ENCODE results near the gene AMBP. TPM values are rescaled to one million over a fixed set of nuclear protein-coding genes. Genes with fewer than 3 reads are reported as not detected.
"Not testable (repeated sequence)": the region's sequence is repeated elsewhere in the genome, so short reads cannot be mapped to it uniquely, and the experiment has no call there.

The AMBP gene
- total RNA-seq, 1 experiment from 2014 or later, result not detected

GRCh38 chr9:114047717-114048116 is 30.4 kb downstream of the AMBP start:
- no peak overlapping the region for H3K27ac ChIP-seq
- no TSS peak for BruUV-seq (replicated peaks)
- H3K79me2 ChIP-seq (ENCODE audit: low read depth), result no peaks in the 10 kb centered on the region
- H3K36me3 ChIP-seq (ENCODE audit: low read depth), result no peaks in the 10 kb centered on the region
- DNase-seq, result no peak
- H3K4me3 ChIP-seq, result no peak overlapping the region
- H3K4me2 ChIP-seq, result no peak overlapping the region
- no peaks in the 10 kb centered on the region for H3K9me2 ChIP-seq (ENCODE audit: insufficient read depth)
- intact Hi-C loops (cut with micrococcal nuclease; ENCODE audit: unreplicated experiment), result no loop called here
- TF ChIP-seq, protein P1, sequence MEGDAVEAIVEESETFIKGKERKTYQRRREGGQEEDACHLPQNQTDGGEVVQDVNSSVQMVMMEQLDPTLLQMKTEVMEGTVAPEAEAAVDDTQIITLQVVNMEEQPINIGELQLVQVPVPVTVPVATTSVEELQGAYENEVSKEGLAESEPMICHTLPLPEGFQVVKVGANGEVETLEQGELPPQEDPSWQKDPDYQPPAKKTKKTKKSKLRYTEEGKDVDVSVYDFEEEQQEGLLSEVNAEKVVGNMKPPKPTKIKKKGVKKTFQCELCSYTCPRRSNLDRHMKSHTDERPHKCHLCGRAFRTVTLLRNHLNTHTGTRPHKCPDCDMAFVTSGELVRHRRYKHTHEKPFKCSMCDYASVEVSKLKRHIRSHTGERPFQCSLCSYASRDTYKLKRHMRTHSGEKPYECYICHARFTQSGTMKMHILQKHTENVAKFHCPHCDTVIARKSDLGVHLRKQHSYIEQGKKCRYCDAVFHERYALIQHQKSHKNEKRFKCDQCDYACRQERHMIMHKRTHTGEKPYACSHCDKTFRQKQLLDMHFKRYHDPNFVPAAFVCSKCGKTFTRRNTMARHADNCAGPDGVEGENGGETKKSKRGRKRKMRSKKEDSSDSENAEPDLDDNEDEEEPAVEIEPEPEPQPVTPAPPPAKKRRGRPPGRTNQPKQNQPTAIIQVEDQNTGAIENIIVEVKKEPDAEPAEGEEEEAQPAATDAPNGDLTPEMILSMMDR (conservative IDR thresholded peaks at IDR 0.05), result peak; percentile 54
- TF ChIP-seq EZH2 (IDR thresholded peaks at IDR 0.05; ENCODE audit: low read depth), result no peak
- ChIA-PET CTCF (no interaction called here), POLR2A (ENCODE audit: unreplicated experiment) (no interaction called here)
- no peaks in the 10 kb centered on the region for H3K9me3 ChIP-seq (ENCODE audit: insufficient read depth, low read depth)
- H3K27me3 ChIP-seq (ENCODE audit: insufficient read depth, low read depth), result peaks cover 90% of the 10 kb centered on the region
- H2AFZ ChIP-seq, result no peak overlapping the region
- no peaks in the 10 kb centered on the region for H4K20me1 ChIP-seq (ENCODE audit: insufficient read depth)
- H3F3A ChIP-seq (ENCODE audit: insufficient read depth, low read depth), result no peaks in the 10 kb centered on the region
- H3K4me1 ChIP-seq (replicated peaks; ENCODE audit: insufficient read depth), result no peaks in the 10 kb centered on the region

GRCh38 chr9:114046875-114047274 is 31.2 kb downstream of the AMBP start:
- Histone ChIP-seq H3K9me2 (ENCODE audit: insufficient read depth) (no peaks in the 10 kb centered on the region), H3K27me3 (ENCODE audit: insufficient read depth, low read depth) (peaks cover 86% of the 10 kb centered on the region), H2AFZ (no peak overlapping the region), H3K27ac (no peak overlapping the region), H3K36me3 (ENCODE audit: low read depth) (no peaks in the 10 kb centered on the region), H3K9me3 (ENCODE audit: insufficient read depth, low read depth) (no peaks in the 10 kb centered on the region), H4K20me1 (ENCODE audit: insufficient read depth) (no peaks in the 10 kb centered on the region), H3K79me2 (ENCODE audit: low read depth) (no peaks in the 10 kb centered on the region), H3F3A (ENCODE audit: insufficient read depth, low read depth) (no peaks in the 10 kb centered on the region), H3K4me1 (replicated peaks; ENCODE audit: insufficient read depth) (no peaks in the 10 kb centered on the region), H3K4me2 (no peak overlapping the region), H3K4me3 (no peak overlapping the region)
- ChIA-PET POLR2A (ENCODE audit: unreplicated experiment) (no interaction called here), CTCF (no interaction called here)
- TF ChIP-seq, protein P1 (conservative IDR thresholded peaks at IDR 0.05), result no peak
- no peak for TF ChIP-seq EZH2 (IDR thresholded peaks at IDR 0.05; ENCODE audit: low read depth)
- intact Hi-C loops (cut with micrococcal nuclease; ENCODE audit: unreplicated experiment), result no loop called here
- DNase-seq, result no peak
- no TSS peak for BruUV-seq (replicated peaks)

DNA sequence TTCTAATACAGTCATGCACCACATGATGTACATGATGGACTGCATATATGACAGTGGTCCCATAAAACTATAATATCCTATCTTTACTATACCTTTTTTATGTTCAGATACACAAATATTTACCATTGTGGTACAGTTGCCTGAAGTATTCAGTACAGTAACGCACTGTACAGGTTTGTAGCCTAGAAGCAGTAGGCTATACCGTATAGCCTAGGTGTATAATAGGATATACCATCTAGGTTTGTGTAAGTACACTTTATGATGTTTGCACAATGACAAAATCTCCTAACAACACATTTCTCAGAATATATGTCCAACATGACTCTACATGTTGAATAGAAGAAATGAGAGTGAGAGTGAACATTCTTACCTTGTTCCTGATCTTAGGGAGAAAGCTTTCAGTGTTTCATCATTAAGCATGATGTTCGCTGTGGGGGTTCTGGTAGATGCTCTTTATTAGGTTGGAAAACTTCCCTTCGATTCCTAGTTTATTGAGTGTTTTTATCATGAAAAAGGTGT is 31.8 kb downstream of the AMBP start:
- Histone ChIP-seq H3K36me3 (ENCODE audit: low read depth) (no peaks in the 10 kb centered on the region), H4K20me1 (ENCODE audit: insufficient read depth) (no peaks in the 10 kb centered on the region), H3K4me1 (replicated peaks; ENCODE audit: insufficient read depth) (no peaks in the 10 kb centered on the region), H2AFZ (no peak overlapping the region), H3K27ac (no peak overlapping the region), H3K79me2 (ENCODE audit: low read depth) (no peaks in the 10 kb centered on the region), H3K4me3 (no peak overlapping the region), H3K9me2 (ENCODE audit: insufficient read depth) (no peaks in the 10 kb centered on the region), H3K4me2 (no peak overlapping the region), H3K9me3 (ENCODE audit: insufficient read depth, low read depth) (no peaks in the 10 kb centered on the region), H3K27me3 (ENCODE audit: insufficient read depth, low read depth) (peaks cover 80% of the 10 kb centered on the region), H3F3A (ENCODE audit: insufficient read depth, low read depth) (no peaks in the 10 kb centered on the region)
- intact Hi-C loops (cut with micrococcal nuclease; ENCODE audit: unreplicated experiment), result no loop called here
- TF ChIP-seq, protein P1 (conservative IDR thresholded peaks at IDR 0.05), result no peak
- no peak for TF ChIP-seq EZH2 (IDR thresholded peaks at IDR 0.05; ENCODE audit: low read depth)
- CTCF ChIA-PET, result no interaction called here
- no peak for DNase-seq
- no TSS peak for BruUV-seq (replicated peaks)
- POLR2A ChIA-PET (ENCODE audit: unreplicated experiment), result no interaction called here

DNA sequence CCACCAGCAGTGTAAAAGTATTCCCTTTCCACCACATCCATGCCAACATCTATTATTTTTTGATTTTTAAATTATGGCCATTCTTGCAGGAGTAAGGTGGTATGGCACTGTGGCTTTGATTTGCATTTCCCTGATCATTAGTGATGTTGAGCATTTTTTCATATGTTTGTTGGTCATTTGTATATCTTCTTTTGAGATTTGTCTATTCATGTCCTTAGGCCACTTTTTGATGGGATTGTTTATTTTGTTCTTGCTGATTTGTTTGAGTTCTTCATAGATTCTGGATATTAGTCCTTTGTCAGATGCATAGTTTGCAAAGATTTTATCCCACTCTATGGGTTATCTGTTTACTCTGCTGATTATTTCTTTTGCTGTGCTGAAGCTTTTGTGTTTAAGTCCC is 34.4 kb downstream of the AMBP start:
- BruUV-seq (replicated peaks); CTCF ChIA-PET: not testable (repeated sequence)

More for the DNA sequence above, 34.4 kb downstream of the AMBP start:
- H3K4me1 ChIP-seq (replicated peaks; ENCODE audit: insufficient read depth); H3K9me2 ChIP-seq (ENCODE audit: insufficient read depth); H3K4me2 ChIP-seq; H2AFZ ChIP-seq; H3K36me3 ChIP-seq (ENCODE audit: low read depth); H3K4me3 ChIP-seq; H3K9me3 ChIP-seq (ENCODE audit: insufficient read depth, low read depth); DNase-seq; H3F3A ChIP-seq (ENCODE audit: insufficient read depth, low read depth); intact Hi-C loops (cut with micrococcal nuclease; ENCODE audit: unreplicated experiment); H3K27ac ChIP-seq; H3K79me2 ChIP-seq (ENCODE audit: low read depth); POLR2A ChIA-PET (ENCODE audit: unreplicated experiment); H4K20me1 ChIP-seq (ENCODE audit: insufficient read depth): not testable (repeated sequence)
- H3K27me3 ChIP-seq (ENCODE audit: insufficient read depth, low read depth), result peaks cover 66% of the 10 kb centered on the region

Measured in PC-9 (cell line).